Measurements from ENCODE around the gene TLE7.

Gene TLE7

DNA sequence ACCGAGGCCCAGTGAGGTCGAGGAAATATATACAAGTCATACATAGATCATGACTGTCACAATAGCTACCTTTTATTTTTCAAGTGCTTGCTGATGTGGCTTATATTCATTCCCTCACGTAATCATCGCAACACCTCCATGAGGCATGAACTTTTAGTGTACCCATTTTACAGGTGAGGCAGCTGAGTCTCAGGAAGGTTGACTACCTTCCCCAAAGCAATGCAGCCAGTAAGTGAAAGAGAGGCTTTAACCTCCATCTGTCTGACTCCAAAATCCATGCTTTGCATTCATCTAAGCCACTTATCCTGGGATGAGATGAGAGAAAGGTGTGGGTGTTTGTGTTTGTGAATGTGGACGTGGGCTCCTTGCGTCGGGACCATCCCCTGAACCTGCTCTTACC, 52.5 kb downstream of the TLE7 start:
- in situ Hi-C loops (cut with HindIII; ENCODE audit: low pct_ligation_motif_present, low pct_unique_long_range_greater_than_20kb, low sequenced_read_pairs) = no loop called here
- DNase-seq = no peak

DNA sequence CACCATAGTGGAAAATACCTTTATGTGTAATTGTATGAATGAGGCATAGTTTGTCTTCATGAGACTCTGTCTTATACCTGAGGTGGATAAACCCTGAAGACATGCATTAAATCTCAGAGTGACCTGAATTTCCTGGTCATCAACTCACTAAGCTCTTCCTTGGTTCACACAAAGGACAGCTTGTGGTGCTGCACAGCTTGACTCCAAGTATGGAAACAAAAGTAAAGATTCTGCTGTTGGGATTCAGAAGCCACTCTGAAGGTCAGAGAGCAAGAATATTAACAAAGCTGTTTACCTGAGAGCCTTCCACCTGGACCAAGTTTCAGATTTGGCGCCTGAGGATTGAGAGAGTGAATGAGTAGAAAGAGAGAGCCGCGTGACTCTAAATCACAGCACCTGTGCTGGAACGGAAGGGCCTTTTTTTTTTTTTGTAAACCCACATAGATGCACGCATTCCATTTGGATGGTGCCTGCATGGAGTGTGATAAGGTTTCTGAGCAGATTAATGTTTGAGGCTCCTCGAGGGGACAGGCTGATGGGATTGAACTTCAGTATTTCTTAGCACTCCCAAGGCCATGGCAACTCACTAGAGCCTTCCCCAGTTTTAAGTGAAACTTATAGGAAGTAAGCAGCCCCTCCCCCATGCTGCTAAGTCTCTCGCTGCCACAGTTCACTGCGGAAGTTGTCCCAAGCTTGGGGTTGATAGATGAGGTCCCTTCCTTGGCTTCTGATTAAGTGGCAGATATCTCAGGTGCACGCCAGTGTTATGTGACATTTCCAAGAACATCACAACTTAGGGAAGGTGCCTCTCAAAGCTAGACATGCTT, 54.6 kb downstream of the TLE7 start:
- no peak for DNase-seq
- in situ Hi-C loops (cut with HindIII; ENCODE audit: low pct_ligation_motif_present, low pct_unique_long_range_greater_than_20kb, low sequenced_read_pairs) = no loop called here

DNA sequence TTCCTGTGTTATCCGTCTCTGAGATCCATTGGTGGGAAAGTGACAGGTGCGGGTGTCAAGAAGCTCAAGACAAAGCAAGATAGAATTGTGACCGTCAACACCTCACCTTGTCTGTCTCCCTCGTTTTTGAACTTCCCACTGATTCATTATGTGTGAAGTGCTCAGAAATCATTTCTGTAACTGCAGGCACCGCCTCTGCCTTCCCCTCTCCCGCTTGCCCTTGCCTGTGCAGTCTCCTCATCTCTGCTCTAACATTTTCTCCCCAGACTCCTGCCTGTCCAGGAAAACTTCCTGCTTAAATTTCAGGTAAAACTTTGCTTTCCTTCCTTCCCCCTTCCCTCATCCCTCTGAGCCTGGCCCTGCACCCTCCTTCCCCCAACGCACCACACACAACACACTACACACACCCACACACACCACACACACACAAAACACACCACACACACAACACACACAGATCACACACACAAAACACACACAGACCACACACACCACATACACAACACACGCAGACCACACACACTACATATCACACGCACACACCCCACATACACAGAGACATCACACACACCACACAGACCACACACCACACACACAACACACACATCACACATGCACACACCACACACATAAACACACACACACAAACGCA, 57.7 kb downstream of the TLE7 start:
- DNase-seq = no peak
- in situ Hi-C loops (cut with HindIII; ENCODE audit: low pct_ligation_motif_present, low pct_unique_long_range_greater_than_20kb, low sequenced_read_pairs) = no loop called here

DNA sequence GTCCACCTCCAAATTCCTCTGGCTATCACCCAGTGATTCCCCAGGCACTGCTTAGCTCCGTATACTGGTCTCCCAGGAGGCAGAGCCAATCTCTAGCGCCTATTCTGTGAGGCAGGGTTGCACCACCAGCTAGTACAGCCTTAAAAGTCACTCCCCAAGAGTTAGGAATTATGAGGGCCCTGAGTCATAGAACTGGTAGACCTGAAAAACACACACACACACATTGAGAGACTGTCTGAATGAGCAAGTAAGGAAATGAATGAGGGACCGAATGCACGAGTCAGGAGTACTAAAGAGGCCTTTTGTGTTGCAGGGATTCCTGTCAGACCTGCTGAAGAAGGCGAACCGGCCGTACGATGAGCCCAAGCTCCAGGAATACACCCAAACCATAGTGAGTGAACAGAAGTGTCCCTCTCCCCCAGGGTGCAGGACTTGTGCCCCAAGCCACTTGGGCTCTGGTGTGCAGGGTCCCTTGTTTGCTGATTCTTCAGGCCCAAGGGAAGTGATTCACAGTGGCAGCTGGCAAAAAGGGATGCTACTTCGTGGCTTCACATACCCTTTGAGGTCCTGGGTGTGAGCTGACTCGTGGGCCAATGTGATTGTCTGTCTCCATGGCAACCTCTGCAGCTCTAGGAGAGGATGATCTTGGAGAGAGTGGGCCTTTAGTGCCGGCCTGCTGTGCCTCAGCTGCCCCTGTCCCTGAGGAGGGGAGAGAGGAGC, 58.6 kb downstream of the TLE7 start:
- no peak for DNase-seq
- in situ Hi-C loops (cut with HindIII; ENCODE audit: low pct_ligation_motif_present, low pct_unique_long_range_greater_than_20kb, low sequenced_read_pairs) = no loop called here

DNA sequence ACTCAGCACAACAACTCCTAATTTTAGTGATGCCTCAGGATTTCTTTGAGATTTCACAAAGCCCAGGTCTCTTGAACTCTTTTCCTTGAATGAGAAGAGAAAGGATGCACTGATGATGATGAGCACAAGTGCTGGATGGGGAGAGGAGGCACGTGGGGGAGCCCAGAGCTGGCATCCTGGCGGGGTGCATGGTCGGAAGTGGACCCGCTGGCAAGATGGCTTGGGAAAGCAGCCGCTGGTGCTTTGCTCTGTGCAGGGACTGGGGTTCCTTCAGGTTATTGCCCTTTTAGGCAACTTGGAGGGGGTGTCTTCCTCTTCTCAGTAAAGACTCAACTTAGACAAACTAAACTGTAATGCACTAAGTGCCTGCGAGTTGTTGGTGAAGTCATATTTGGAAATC, 61.0 kb downstream of the TLE7 start:
- DNase-seq = no peak
- in situ Hi-C loops (cut with HindIII; ENCODE audit: low pct_ligation_motif_present, low pct_unique_long_range_greater_than_20kb, low sequenced_read_pairs) = no loop called here
